Prostate gland (tissue), 2 donors: ENCODE results near the gene ADK. TPM values are rescaled to one million over a fixed set of nuclear protein-coding genes. Genes with fewer than 3 reads are reported as not detected.

Experiments
- DNase-seq: peaks from one replicate; pipeline ENCODE4 v3.0.0-alpha.2; 2019; ENCODE audit warnings: low spot score
- H3K27ac ChIP-seq, 2 donors: fragments of 200-600 bp; sonication (generic); 2 replicates each; pipeline ENCODE4 v1.5.1; 2017 to 2019
- H3K27me3 ChIP-seq: fragments of 200-600 bp; sonication (generic); replicated peaks from 2 replicates; pipeline ENCODE4 v1.5.1; 2019; ENCODE audit not compliant: insufficient read depth
- H3K36me3 ChIP-seq, 2 donors: fragments of 200-600 bp; sonication (generic); 1 replicate in 1 of 2; 2 replicates in 1 of 2; pipeline versions ENCODE4 v1.5.1 to v1.8.1; 2017 to 2019
- H3K4me1 ChIP-seq: fragments of 200-600 bp; sonication (generic); replicated peaks from 2 replicates; pipeline ENCODE4 v1.5.1; 2019
- H3K4me3 ChIP-seq, 2 donors: fragments of 200-600 bp; sonication (generic); 2 replicates each; pipeline ENCODE4 v1.5.1; 2017 to 2019
- H3K9me3 ChIP-seq: fragments of 200-600 bp; sonication (generic); 2 replicates; pipeline ENCODE4 v1.5.1; 2017
- CTCF ChIP-seq, 4 experiments: fragments of 200-600 bp in 2 of 4; fragments of 450-650 bp in 2 of 4; sonication (generic) in 2 of 4; IDR thresholded peaks; 1 replicate in 3 of 4; 2 replicates in 1 of 4; pipeline ENCODE4 v1.5.1; 2016 to 2019; ENCODE audit warnings: antibody characterized with exemption in 4 of 4, mild to moderate bottlenecking in 2 of 4, moderate library complexity in 2 of 4
- POLR2A ChIP-seq: fragments of 450-650 bp; IDR thresholded peaks from one replicate; pipeline ENCODE4 v1.6.1; 2016; ENCODE audit warnings: antibody characterized with exemption, mild to moderate bottlenecking
- POLR2AphosphoS5 ChIP-seq: sonication (generic); formaldehyde crosslinking; IDR thresholded peaks from one replicate; pipeline ENCODE4 v1.6.1; 2017; ENCODE audit warnings: antibody characterized with exemption
- WGBS: methylation state at CpG from one replicate; pipeline ENCODE4 v1.1.5; 2018; 5-methylcytosine and 5-hydroxymethylcytosine counted together
- intact Hi-C: fragments of 100-400 bp; cut with DNase I; formaldehyde crosslinking; loops from one replicate; pipeline ENCODE4 v1.14.2; 2022
- total RNA-seq, 2 donors: library from RNA; depleted of rRNA; stranded (reverse); fragments of >200 nt; gene quantifications; one replicate each; pipeline ENCODE4 v1.1.0, GENCODE V29; 2016

ADK gene
- total RNA-seq, 2 donors from 2014 or later, result 34.1 to 42.5 TPM

GRCh38 chr10:74669210-74669609 lies 518.2 kb downstream of the ADK start:
- Histone ChIP-seq H3K4me1 (no peaks in the 10 kb centered on the region), H3K36me3 (no peaks in the 10 kb centered on the region), H3K27me3 (no peaks in the 10 kb centered on the region), H3K27ac (no peak overlapping the region), H3K4me3 (no peak overlapping the region), H3K9me3 (no peaks in the 10 kb centered on the region)
- no peak for DNase-seq
- TF ChIP-seq POLR2AphosphoS5, result no peak
- no peak for TF ChIP-seq CTCF (IDR thresholded peaks at IDR 0.05)
- 52% methylated on average over 3 of the region's 3 CpGs for WGBS
- intact Hi-C loops, result no loop called here

GRCh38 chr10:74671716-74672115 lies 520.7 kb downstream of the ADK start:
- no peaks in the 10 kb centered on the region for H3K9me3 ChIP-seq
- WGBS, result 82% methylated on average over 3 of the region's 3 CpGs
- intact Hi-C loops, result no loop called here

GRCh38 chr10:74672430-74673165 lies 521.6 kb downstream of the ADK start:
- Histone ChIP-seq H3K4me1 (no peaks in the 10 kb centered on the region), H3K27me3 (no peaks in the 10 kb centered on the region), H3K4me3 (no peak overlapping the region), H3K27ac (no peak overlapping the region), H3K9me3 (no peaks in the 10 kb centered on the region), H3K36me3 (no peaks in the 10 kb centered on the region)
- no peak for DNase-seq
- TF ChIP-seq CTCF (IDR thresholded peaks at IDR 0.05) (no peak), POLR2A (no peak), POLR2AphosphoS5 (no peak)
- intact Hi-C loops, result no loop called here

More at GRCh38 chr10:74671716-74672115, 520.7 kb downstream of the ADK start:
- no peak overlapping the region for H3K4me3 ChIP-seq
- H3K4me1 ChIP-seq, result no peaks in the 10 kb centered on the region
- no peak for DNase-seq
- no peaks in the 10 kb centered on the region for H3K27me3 ChIP-seq
- no peaks in the 10 kb centered on the region for H3K36me3 ChIP-seq
- TF ChIP-seq CTCF (IDR thresholded peaks at IDR 0.05), result no peak
- TF ChIP-seq POLR2AphosphoS5, result no peak
- TF ChIP-seq POLR2A, result no peak
- no peak overlapping the region for H3K27ac ChIP-seq

- Histone ChIP-seq H3K36me3 (no peaks in the 10 kb centered on the region), H3K4me1 (no peaks in the 10 kb centered on the region), H3K9me3 (no peaks in the 10 kb centered on the region), H3K27ac (no peak overlapping the region), H3K4me3 (no peak overlapping the region), H3K27me3 (no peaks in the 10 kb centered on the region)
- intact Hi-C loops, result no loop called here
- TF ChIP-seq POLR2AphosphoS5 (no peak), CTCF (IDR thresholded peaks at IDR 0.05) (no peak), POLR2A (no peak)
- 98% methylated on average over 1 of the region's 1 CpG for WGBS
- no peak for DNase-seq
These were observed 523.9 kb downstream of the ADK start for GRCh38 chr10:74674927-74675326.

GRCh38 chr10:74675484-74675883 lies 524.5 kb downstream of the ADK start:
- H3K9me3 ChIP-seq, result no peaks in the 10 kb centered on the region
- no peaks in the 10 kb centered on the region for H3K27me3 ChIP-seq
- no peak overlapping the region for H3K27ac ChIP-seq
- H3K36me3 ChIP-seq, result no peaks in the 10 kb centered on the region
- H3K4me1 ChIP-seq, result no peaks in the 10 kb centered on the region
- DNase-seq, result no peak
- TF ChIP-seq POLR2AphosphoS5 (no peak), CTCF (IDR thresholded peaks at IDR 0.05) (no peak)
- no peak overlapping the region for H3K4me3 ChIP-seq
- intact Hi-C loops, result no loop called here
